ENCODE measurements around the gene ESPL1. TPM values are rescaled to one million over a fixed set of nuclear protein-coding genes. Genes with fewer than 3 reads are reported as not detected.

Gene ESPL1
- polyA plus RNA-seq, 3 donors, result 0.79 TPM; not detected in 2

DNA sequence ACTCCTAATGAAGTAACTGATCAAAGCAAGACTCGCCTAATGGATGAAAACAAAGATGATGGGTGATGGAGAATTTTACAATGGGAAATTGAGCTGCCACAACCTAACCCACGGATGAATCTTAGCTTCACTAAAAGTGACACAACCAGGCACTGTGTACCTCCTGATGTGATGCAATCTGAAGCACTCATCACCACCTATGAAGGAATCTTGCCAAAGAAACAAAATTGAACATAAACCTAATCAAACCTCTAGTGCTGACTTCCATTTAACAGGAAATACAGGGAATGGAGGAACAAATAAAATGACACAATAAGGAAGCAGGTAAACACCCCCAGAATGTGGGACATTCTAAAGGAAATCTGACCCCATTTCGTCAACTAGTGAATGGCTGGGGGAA lies 22.8 kb upstream of the ESPL1 start:
- no peak overlapping the region for H3K9ac ChIP-seq (ENCODE audit: insufficient read depth, low read length, poor library complexity, severe bottlenecking)
- no peak for DNase-seq
- H3K4me1 Mint-ChIP-seq, result peaks cover 14% of the 10 kb centered on the region
- H3K27me3 Mint-ChIP-seq (ENCODE audit: low read depth in 3 of 3), result peaks cover 4 to 12% (median 4%) of the 10 kb centered on the region in 3 donors
- H3K4me3 ChIP-seq (replicated peaks in 1 of 3; ENCODE audit: low read depth in 2 of 3, low read length in 3 of 3), result no peak overlapping the region
- no peak overlapping the region for H3K4me2 ChIP-seq (replicated peaks; ENCODE audit: extremely low read depth, low read length, poor library complexity, severe bottlenecking)
- peaks cover 8 to 12% of the 10 kb centered on the region in 2 donors for H3K4me1 ChIP-seq (ENCODE audit: control insufficient read depth in 1 of 2, insufficient read depth in 2 of 2, low read length in 2 of 2)
- H3K27me3 ChIP-seq (ENCODE audit: control insufficient read depth in 2 of 2, insufficient read depth in 2 of 2, low read length in 2 of 2), result peaks cover 0 to 3% of the 10 kb centered on the region in 2 donors
- peaks cover 0 to 3% (median 0%) of the 10 kb centered on the region in 7 donors for H3K9me3 Mint-ChIP-seq
- H2AFZ ChIP-seq (ENCODE audit: insufficient read depth, low read depth, low read length, poor library complexity, severe bottlenecking), result no peak overlapping the region
- H3K79me2 ChIP-seq (ENCODE audit: insufficient read depth, low read length), result no peaks in the 10 kb centered on the region
- no peaks in the 10 kb centered on the region for H3K36me3 Mint-ChIP-seq
- intact Hi-C loops (cut with micrococcal nuclease), result no loop called here
- H4K20me1 ChIP-seq (ENCODE audit: insufficient read depth, low read length), result no peaks in the 10 kb centered on the region
- no peaks in the 10 kb centered on the region for H3K9me3 ChIP-seq (replicated peaks in 1 of 2; ENCODE audit: control insufficient read depth in 1 of 2, insufficient read depth in 1 of 2, low read length in 2 of 2)
- H3K4me3 Mint-ChIP-seq, result no peak overlapping the region
- TF ChIP-seq, protein P1, sequence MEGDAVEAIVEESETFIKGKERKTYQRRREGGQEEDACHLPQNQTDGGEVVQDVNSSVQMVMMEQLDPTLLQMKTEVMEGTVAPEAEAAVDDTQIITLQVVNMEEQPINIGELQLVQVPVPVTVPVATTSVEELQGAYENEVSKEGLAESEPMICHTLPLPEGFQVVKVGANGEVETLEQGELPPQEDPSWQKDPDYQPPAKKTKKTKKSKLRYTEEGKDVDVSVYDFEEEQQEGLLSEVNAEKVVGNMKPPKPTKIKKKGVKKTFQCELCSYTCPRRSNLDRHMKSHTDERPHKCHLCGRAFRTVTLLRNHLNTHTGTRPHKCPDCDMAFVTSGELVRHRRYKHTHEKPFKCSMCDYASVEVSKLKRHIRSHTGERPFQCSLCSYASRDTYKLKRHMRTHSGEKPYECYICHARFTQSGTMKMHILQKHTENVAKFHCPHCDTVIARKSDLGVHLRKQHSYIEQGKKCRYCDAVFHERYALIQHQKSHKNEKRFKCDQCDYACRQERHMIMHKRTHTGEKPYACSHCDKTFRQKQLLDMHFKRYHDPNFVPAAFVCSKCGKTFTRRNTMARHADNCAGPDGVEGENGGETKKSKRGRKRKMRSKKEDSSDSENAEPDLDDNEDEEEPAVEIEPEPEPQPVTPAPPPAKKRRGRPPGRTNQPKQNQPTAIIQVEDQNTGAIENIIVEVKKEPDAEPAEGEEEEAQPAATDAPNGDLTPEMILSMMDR (IDR thresholded peaks at IDR 0.05), result no peak
- H3K36me3 ChIP-seq (replicated peaks in 1 of 2; ENCODE audit: control insufficient read depth in 1 of 2, insufficient read depth in 2 of 2, low read length in 2 of 2), result no peaks in the 10 kb centered on the region
- no peak overlapping the region for H3K27ac Mint-ChIP-seq
- 80% methylated on average over 1 of the region's 3 CpGs for WGBS (ENCODE audit: insufficient coverage)
- H3K27ac ChIP-seq (ENCODE audit: low read depth in 1 of 2, low read length in 2 of 2), result no peak overlapping the region

DNA sequence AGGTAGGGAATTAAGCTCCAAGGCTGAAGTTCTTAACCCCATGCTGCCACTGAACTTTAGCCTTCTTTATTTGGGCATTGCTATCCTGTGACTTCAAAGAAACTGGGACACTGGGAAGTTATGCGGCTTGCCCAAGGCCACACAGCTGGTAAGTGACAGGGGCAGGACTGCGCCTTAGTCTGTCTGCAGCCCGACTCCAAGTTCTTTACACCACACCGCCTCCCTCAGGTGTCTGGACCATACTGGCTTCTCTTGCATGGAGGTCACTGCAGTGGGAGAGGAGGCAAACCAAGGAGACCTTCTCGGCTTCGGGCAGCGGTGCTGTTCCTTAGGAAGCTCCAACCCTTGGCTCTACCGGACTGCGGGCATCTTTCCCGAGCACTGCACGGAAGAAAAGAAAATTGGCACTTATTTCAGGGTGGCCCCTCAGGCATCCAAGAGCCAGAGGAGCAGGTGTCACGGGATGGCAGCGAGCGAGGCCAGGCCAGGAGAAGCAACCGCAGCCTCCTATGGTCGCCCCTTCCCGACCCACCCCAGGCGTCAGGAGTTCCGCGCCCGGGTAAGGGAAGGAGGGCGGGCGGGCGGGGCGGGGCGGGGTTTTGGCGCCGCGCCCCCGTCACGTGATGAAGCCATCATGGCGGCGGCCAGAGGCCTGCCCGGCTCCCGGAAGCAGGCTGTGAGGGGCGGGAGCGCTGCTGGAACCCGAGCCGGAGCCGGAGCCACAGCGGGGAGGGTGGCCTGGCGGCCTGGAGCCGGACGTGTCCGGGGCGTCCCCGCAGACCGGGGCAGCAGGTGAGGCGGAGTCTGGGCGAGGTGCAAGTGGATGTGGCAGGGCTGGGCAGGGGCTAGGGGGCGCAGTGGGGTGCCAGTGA lies 16.4 kb upstream of the ESPL1 start:
- TF ChIP-seq, protein P1 (IDR thresholded peaks at IDR 0.05), result peak; percentile 45
- Histone ChIP-seq H3K36me3 (replicated peaks in 1 of 2; ENCODE audit: control insufficient read depth in 1 of 2, insufficient read depth in 2 of 2, low read length in 2 of 2) (peaks cover 8 to 22% of the 10 kb centered on the region in 2 donors), H3K9ac (ENCODE audit: insufficient read depth, low read length, poor library complexity, severe bottlenecking) (peak overlapping the region; percentile 90), H3K4me1 (ENCODE audit: control insufficient read depth in 1 of 2, insufficient read depth in 2 of 2, low read length in 2 of 2) (peaks cover 30 to 45% of the 10 kb centered on the region in 2 donors), H3K9me3 (replicated peaks in 1 of 2; ENCODE audit: control insufficient read depth in 1 of 2, insufficient read depth in 1 of 2, low read length in 2 of 2) (no peaks in the 10 kb centered on the region), H3K4me2 (replicated peaks; ENCODE audit: extremely low read depth, low read length, poor library complexity, severe bottlenecking) (peak overlapping the region; percentile 99), H3K79me2 (ENCODE audit: insufficient read depth, low read length) (peaks cover 32% of the 10 kb centered on the region), H3K27ac (ENCODE audit: low read depth in 1 of 2, low read length in 2 of 2) (peak overlapping the region; percentile 59 to 93), H3K4me3 (replicated peaks in 1 of 3; ENCODE audit: low read depth in 2 of 3, low read length in 3 of 3) (peak overlapping the region; percentile 72 to 98 (median 90)), H2AFZ (ENCODE audit: insufficient read depth, low read depth, low read length, poor library complexity, severe bottlenecking) (peak overlapping the region; percentile 95), H3K27me3 (ENCODE audit: control insufficient read depth in 2 of 2, insufficient read depth in 2 of 2, low read length in 2 of 2) (no peaks in the 10 kb centered on the region), H4K20me1 (ENCODE audit: insufficient read depth, low read length) (peaks cover 19% of the 10 kb centered on the region)
- Mint-ChIP-seq H3K9me3 (no peaks in the 10 kb centered on the region), H3K27me3 (ENCODE audit: low read depth in 3 of 3) (no peaks in the 10 kb centered on the region), H3K36me3 (peaks cover 12 to 23% of the 10 kb centered on the region in 2 donors), H3K4me3 (peak overlapping the region; percentile 94 to 98), H3K4me1 (peaks cover 43% of the 10 kb centered on the region), H3K27ac (peak overlapping the region; percentile 84 to 97 (median 94))
- intact Hi-C loops (cut with micrococcal nuclease), result loop anchor here (2.0 to 5.0 kb wide), 2 partner anchors 34 to 35 kb away; no protein-coding TSS in a partner anchor
- peak; percentile 54 to 71 (median 69) for DNase-seq
- WGBS (ENCODE audit: insufficient coverage), result 0% methylated on average over 37 of the region's 51 CpGs
